HG03103 (cell line): ENCODE data around the gene AP3S2.
"Not testable (repeated sequence)": the region's sequence is repeated elsewhere in the genome, so short reads cannot be mapped to it uniquely, and the experiment has no call there.

Experiments
- ATAC-seq: cut with Tn5 transposase; IDR thresholded peaks from one replicate; pipeline ENCODE4 v1.9.1; 2021; ENCODE audit warnings: low read depth; ENCODE audit not compliant: unreplicated experiment

Gene AP3S2

GRCh38 chr15:89783861-89784685, 109.7 kb downstream of the AP3S2 start:
- no peak for ATAC-seq

- no peak for ATAC-seq
Measured at GRCh38 chr15:89783111-89783860, 110.5 kb downstream of the AP3S2 start.

- ATAC-seq, result not testable (repeated sequence)
Measured at GRCh38 chr15:89782619-89782950, 111.2 kb downstream of the AP3S2 start.

GRCh38 chr15:89781891-89782618, 111.7 kb downstream of the AP3S2 start:
- no peak for ATAC-seq

GRCh38 chr15:89781055-89781454, 112.7 kb downstream of the AP3S2 start:
- no peak for ATAC-seq

- no peak for ATAC-seq
Measured at GRCh38 chr15:89780601-89781000, 113.2 kb downstream of the AP3S2 start.
